ENCODE results near the gene SERBP1.
A peak's percentile ranks its signal among the peaks of the same experiment; 100 is the strongest.
"Not testable (repeated sequence)": the region's sequence is repeated elsewhere in the genome, so short reads cannot be mapped to it uniquely, and the experiment has no call there.

SERBP1 gene

DNA sequence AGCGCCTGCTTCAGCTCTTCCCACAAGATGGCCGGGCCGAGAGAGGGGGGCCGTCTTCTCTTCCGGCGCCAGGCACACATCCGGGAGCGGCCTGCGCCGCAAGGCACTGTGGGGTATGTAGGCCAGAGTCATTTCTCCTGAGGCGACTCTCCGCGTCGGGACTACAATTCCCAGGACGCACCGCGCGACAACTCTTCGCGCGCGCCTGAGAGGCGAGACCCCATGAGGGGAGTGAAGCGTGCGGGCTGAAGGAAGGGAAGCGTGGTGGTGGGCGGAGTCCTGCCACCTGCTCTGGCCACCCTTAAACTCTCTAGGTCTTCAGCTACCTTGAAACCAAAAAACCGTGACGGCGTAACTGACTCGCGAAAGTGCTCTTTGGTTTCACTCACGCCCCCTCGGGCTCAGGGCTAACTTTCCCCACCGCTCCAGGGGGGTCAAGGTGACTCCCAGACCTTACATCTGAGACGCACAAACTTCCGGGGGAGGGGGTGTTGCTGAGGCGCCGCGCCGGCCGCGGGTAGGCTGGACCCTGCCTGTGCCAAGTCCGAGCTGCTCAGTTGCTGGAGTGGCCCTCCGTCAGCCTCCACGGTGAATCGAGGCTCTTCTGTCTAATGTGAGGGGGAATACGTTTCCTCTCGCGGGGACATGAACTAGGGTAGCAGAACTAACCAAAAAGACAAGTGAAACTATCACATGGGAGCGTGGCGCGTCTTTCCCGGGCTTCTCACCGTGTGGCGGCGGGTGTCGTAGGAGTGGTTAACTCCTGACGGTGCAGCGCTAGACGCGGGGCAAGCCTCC lies at the start of gene SERBP1:
Gene SERBP1 (minus strand): TSS at position 45 of the 798 bp plus-strand sequence. CDS start 102 bp downstream, outside the sequence.
- peak; percentile 93 for DNase-seq (ENCODE audit: low read depth)

DNA sequence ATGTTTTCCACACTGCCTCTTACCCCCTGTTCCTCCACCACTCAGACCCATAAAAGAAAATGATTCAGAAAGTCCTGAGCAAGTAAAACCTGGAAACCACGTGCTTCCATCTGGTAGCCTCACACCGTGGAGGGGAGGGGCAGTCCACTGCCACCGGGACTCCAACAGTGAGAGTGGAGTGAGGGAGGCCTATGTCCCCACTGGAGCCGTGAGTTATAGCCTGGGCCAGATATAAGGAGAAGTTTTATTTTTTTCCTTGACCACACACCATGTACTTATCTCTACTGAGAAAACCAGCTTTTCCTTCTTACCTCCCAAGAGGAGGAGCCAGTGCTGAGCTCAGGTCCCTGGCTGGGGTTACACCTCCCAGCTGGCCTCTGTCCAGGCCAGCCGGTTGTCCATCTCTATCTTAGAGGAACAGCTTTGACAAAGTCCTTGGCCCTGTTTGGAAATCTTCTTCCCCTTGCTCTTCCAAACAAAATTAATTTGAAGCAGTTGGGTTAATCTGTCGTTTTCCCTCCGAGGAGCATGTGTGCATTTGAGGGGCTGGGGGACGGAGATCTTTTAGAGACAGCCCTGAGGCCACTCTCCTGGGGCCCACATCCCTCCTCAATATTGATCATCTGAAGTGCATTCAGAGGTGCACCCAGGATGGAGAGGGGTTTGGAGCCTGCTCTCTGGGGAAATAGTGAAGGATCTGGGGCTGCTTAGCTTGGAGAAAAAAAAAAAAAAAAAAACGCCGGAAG lies 49.1 kb upstream of the SERBP1 start:
- no peak for DNase-seq (ENCODE audit: low read depth)

DNA sequence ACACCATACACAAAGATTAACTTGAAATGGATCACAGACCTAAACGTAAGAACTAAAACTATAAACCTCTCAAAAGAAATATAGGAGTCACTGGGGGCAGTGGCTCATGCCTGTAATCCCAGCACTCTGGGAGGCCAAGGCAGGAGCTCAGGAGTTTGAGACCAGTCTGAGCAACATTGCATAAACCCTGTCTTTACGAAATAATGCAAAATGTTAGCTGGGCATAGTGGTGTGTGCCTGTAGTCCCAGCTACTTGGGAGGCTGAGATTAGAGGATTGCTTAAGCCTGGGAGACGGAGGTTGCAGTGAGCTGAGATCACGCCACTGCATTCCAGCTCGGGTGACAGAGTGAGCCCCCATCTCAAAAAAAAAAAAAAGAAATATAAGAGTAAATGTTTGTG lies 46.7 kb upstream of the SERBP1 start:
- DNase-seq (ENCODE audit: low read depth): no peak

DNA sequence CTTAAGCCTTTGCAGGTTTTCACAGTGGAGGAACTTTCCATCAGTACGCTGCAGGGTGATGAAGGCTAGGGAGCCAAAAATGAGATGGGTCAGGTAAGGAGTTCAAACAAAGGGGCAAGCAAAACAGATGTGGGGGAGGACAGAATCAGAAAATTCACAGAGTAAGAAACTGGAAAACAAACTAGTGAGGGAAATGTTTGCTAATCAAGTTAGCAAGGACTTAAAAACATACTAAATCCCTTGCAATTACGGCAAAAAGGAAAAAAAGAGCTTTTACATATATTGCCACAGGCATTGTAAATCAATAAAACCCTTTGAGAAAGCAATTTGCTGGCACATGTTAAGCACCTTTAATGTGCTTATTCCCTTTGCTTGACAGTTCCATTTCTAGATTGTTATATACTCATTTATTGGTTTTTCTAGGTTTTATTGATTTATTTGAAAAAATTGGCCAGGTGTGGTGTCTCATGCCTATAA lies 45.8 kb upstream of the SERBP1 start:
- no peak for DNase-seq (ENCODE audit: low read depth)

DNA sequence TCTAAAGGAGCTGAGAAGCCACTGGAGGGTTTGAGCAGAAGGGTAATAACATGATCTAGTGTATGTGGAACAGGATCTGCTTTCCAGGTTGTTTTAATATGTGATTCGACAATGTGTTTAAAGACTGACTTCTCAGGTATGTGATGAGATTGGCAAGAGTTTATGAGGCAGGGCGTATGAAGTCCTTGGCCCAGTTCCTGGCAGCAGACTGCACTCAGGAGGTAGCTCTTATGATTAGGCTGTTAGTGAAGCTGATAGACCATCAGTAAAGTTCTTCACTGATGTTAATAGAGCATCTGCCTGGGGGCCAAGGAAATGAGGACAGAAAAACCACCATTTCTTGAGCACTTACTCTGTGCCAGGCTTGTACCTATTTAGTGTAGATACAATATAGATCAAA lies 41.9 kb upstream of the SERBP1 start:
- DNase-seq (ENCODE audit: low read depth): no peak

DNA sequence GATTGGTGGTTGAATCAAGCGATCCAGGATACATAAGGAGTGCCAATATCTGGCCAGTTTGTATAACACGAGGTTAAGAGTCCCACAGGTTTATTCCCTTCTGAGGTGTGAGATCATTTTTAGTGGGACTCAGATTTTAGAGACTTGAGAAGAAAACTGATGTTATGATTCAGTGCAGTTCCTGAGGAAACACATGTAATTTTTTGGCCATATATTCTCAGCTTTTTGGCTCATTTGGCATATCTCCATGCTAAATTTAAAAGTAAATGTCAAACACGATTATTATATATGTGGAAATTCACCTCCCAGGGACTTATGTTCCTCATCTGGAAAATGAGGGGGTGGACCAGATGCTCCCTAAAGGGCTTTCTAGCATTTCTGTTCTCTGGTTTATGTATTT lies 39.2 kb upstream of the SERBP1 start:
- DNase-seq (ENCODE audit: low read depth): no peak

DNA sequence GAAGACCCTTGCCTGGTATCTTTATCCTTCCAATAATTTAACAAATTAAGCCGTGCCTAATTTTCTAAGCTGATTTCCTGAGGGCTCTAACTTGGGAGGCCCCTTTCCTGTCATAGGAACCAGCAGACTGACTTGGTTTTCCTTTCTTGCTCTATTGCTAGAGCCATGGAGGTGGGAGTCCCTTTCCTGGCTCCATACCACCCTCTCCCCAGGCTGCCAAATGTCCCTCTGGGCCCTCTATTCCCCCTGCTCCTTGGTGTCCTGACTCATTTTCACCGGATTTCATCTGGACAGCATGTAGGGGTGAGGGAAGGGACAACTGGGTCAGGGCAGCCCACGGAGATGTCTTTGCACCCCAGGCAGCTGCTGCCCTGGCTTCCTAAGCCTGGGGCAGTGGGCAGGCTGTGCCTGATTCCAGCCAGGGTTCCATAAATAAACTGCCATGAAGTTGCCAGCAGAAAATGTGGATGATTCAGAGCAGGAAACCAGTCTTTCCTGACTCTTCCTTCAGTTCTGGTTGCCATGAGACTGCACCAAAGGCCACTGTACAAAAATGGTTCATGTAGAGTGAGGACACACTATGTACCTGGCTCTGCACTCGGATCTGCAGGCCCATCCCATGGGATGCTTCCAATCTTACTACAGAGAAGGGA lies 38.0 kb upstream of the SERBP1 start:
- no peak for DNase-seq (ENCODE audit: low read depth)

DNA sequence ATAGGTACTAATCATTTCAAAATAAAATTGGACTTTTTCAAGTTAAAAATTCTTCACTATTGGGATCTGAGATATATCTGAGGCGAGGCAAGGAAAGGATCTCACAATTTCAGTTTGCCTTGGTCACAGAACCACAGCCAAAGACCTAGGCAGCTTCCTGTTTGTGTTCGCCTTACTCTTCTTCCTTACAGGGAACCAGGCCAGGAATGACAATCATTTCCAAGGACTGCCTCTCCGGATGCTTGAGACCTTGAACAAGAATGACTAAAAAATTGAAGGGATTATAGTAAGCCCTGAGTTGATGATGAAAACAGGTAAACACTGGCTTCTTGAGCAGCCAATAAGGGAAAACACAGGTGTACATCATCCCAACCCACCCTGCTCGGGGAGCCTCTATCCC lies 35.2 kb upstream of the SERBP1 start:
- DNase-seq (ENCODE audit: low read depth): no peak

DNA sequence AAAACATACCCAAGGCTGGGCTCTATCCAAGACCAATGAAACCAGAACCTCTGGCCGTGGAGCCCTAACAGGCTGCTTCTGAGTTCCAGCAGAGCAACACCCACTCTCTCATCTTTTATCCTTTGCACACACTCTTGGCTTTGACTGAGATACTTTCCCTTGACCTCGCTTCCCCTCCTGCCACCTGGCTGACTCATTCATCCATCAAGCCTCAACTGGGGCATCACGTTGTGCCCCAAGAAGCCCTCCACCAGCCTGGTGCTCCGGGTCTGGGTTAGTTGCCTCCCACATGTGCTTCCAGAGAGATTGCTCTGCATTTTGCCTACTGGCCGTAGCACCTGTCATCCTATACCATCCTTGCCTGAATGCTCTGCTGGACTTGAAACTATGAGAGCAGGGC lies 34.5 kb upstream of the SERBP1 start:
- no peak for DNase-seq (ENCODE audit: low read depth)

DNA sequence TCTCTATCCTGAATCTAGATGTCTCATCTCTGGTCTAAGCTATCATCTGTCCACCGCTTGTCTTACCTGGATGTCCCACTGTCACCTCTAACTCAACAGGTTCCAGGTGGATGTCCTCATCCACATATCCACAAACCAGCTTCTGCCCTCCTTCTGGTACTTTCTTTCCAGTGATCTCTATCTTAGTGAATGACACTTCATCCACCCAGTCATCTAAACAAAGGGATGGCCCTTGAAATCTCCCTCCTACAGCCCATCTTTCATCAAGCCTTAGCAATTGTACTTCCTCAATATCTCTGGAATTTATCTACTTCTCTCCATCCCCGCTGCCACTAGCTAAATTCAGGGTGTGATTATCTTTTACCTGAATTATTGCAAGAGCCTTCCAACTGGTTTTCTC lies 33.9 kb upstream of the SERBP1 start:
- DNase-seq (ENCODE audit: low read depth): no peak

DNA sequence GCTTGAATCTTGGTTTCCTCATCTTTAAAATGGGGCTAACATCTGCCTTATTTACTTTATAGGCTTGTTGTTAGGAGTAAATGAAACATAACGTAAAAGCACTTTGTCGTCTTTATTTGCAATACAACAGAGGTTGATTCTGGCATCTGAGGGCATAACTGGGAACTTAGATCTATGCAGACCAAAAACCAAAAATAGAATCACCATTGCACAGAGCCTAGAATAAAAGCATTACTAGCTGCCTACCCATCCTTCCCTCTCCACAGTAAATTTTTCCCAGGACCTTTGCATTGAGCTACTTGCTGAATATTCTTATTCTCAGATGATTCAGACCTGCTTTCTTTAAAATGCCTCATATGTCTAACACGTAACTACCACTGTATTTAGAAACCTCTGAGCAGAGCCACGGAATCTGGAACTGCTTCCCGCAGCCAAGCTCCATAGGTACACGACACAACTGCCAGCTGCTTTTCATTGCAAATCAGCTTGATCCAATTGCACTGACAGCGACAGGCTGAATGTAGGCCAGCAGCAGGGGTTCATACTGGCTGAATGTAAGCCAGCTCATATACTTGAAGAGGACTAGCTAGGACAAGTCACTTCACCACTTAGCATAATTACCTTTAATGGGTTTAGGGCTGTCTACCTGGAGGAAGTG lies 33.2 kb upstream of the SERBP1 start:
- DNase-seq (ENCODE audit: low read depth): no peak

DNA sequence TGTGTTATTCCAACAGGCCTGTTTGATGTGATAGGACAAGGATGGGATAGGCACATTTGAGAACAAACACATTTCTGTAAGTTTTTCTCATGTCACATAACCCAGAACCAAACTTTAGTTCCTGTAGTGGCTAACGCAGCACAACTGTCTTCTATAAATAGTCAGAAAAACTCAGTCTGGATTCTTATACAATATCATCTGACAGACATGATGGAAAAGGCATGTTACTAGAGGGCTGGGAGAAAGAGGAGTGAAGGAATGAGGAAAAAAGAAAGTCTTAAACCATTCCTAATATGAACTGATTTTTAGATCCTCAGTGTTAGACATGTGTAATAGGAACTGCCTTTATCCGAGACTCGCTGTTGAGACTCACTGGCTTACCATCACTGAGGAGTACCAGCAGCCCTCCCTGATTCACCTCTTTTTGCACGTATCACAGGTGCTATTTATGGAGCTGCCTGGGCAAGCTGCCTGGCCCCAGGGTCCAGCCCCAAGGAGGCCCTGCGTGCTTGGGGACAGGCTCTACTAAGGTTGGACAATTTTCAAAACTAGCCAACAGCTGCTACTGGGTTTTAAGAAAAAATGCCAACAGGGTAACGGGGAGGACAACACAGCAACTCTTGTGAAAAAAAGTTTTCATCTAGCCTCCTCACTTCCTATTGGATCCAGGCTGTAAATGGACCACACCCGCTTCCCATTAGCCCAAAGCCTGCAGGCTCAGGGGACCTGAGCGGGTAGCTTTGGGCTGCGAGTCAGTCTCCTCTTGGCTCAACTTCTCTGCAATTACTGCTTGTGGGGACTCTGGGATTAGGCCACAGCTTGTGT lies 30.7 kb upstream of the SERBP1 start:
- no peak for DNase-seq (ENCODE audit: low read depth)

DNA sequence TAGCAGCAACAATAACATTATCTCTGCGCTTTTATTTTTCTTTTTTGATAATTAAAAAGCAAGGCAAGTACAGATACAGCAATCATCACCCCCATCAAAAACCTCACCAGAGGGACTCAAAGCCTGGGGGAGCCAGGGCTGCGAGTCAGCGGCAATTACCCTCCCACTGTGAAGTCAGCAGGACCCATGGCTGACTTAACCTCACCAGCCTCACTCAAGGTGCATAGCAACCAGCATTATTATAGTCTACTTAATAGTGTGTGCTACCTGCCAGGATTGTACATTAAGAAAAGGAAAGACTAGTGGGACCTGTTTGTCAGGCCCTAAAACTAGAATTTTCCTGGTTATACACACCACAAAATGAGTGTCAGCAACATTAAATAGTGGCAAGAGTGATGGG lies 28.9 kb upstream of the SERBP1 start:
- no peak for DNase-seq (ENCODE audit: low read depth)

DNA sequence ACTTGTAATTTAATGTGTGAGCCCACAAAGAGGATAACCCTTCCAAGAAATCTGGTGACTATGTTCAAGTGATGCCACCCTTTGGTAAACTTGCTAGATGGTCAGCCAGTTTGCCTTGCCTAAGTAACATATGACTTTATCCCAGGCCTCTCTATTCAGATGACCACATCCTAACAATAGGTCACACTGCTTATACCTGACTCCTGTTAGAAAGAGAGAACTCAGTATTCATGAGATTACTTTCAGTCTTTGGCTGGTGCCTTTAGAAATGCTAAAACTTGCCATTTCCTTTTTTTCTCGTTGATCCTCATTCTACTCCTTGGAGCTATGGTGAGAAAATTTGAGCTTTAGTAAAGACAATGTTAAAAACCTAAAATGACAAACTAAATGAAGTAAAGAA lies 28.5 kb upstream of the SERBP1 start:
- no peak for DNase-seq (ENCODE audit: low read depth)

DNA sequence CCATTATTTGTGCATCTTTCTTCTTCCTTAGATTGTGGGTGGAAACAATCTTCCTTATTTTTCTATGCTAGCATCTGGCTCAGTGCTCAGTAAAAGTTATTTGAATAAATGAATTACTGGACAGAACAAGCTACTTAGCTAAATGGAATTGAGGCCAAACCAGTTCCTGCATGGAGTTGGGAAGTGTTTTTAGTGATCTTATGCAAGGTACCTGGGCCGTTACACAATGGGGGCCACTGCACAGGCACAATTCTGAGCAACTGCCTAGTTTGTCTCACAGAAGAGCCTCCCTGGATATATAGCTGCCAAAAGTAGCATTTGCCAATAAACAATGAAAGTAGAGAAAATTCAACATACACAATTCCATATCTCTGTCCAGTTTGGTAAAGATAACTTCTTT lies 27.0 kb upstream of the SERBP1 start:
- DNase-seq (ENCODE audit: low read depth): no peak

DNA sequence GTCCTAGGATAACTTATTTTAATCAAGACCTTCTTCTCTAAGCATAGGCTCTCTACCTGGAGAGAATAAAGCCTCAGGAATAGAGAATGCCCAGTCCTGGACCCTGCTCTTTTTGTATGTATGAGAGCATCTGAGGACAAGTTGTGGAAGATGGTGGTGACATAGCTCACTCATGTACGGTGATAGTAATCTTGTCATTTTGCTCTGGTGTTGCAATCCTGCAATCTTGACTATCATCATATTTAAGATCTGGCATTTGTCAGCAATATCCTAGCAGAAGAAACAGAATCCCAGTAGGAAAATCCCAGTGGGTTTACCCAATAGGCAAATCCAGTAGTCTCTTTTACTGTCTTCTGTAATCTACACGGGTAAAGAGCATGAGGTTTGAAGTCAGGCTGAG lies 21.6 kb upstream of the SERBP1 start:
- no peak for DNase-seq (ENCODE audit: low read depth)

DNA sequence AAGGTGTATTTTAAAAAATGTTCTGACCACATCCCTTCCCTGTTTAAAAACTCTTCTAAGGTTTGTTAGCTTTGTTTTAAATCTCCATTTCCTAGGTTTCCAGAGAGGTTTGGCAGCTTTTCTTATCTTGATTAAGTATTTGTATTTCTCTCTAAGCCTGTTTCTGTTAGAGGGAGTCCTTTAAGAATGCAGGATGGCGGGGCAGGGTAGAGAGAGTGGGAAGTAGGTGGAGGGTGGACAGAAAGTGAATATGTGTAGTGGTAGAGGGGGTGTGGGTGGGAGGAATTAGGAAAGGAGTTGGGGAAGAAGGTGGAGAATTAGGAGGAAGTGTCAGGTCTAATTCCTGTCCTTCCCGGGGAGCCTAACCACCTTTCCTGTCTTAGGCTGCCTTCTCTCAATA lies 21.2 kb upstream of the SERBP1 start:
- DNase-seq (ENCODE audit: low read depth): no peak

DNA sequence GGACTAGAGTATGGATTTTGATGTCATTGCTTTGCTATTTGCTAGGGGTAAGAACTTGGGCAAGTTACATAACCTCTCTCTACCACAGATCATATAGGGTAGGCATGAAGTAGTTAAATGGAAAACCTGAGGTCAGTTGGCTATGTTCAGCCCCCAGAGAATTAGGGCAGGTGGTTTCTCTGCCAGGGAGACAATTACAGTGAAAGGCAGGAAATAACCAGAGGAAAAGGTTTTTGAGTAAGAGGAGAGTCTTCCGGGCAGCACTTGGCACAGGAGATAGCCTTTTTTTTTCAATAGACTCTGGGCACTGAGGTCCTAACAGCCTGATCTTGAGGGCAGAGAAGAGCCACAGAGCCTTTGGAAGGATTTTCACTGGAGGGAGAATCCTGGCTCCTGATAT lies 16.7 kb upstream of the SERBP1 start:
- DNase-seq (ENCODE audit: low read depth): no peak

DNA sequence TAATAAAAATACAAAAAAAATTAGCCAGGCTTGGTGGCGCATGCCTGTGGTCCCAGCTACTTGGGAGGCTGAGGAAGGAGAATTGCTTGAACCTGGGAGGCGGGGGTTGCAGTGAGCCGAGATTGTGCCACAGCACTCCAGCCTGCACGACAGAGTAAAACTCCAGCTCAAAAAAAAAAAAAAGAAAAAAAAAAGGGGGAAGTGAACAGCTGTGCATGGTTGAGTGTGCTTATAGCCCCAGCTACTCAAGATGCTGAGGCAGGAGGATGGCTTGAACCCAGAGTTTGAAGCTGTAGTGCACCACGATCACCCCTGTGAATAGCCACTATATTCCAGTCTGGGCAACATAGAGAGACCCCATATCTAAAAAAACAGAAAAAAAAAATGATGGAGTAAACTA lies 15.8 kb upstream of the SERBP1 start:
- DNase-seq (ENCODE audit: low read depth): not testable (repeated sequence)

DNA sequence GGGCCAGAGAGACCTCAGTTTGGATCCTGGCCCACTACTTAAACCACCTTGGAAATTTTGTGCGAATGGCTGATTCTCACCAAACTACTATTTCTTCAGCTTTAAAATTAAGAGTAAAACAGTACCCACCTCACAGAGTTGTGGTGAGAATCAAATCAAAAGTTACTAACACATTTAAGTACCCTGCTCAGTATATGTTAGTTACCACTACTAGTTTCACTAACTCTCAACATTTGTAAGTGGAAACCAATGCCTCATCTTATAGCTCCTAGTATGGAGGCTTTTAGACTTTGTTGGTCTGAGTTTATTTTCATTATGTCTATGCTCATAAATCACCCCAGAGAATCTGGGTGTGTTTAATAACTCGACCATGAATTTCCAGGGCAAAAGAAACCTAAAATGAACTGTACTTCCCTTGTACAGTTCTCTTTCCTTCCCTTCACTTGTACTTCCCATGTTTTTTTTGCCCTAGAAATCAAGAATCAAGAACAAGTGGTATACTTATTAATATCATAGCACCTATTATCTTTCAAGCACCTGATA lies 11.6 kb upstream of the SERBP1 start:
- no peak for DNase-seq (ENCODE audit: low read depth)

DNA sequence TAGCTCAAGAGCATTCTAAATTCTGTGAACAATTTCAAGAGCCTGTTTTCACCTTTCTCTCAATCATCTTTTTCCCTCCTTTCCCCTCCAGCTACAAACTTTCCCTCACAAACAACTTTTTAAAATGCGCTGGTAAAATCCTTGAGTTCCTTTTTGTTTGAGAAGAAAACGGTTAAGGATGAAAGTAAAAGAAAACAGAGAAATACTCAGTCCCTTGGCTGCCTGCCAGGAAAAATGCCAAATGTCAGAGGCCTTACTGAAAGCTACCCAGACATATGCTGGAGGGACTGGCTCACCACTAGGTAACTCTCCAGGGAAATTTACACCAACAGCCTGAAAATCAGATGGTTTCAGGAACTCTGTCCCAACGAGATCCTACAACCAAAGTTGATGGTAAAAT lies 11.0 kb upstream of the SERBP1 start:
- no peak for DNase-seq (ENCODE audit: low read depth)

Measured in HS-5 (cell line).